Gastrocnemius medialis (tissue), 4 donors: ENCODE data around the gene CXCL12.

Source experiments
- CTCF ChIP-seq, 5 experiments: fragments of 450-650 bp in 3 of 5; fragments of 200-600 bp in 2 of 5; sonication (generic) in 2 of 5; IDR thresholded peaks in 4 of 5; conservative IDR thresholded peaks in 1 of 5; 1 replicate in 4 of 5; 2 replicates in 1 of 5; pipeline ENCODE4 v1.5.1; 2016 to 2019; ENCODE audit warnings: antibody characterized with exemption in 5 of 5, mild to moderate bottlenecking in 3 of 5, moderate library complexity in 3 of 5
- POLR2A ChIP-seq, 2 donors: fragments of 450-650 bp; IDR thresholded peaks; one replicate each; pipeline ENCODE4 v1.6.1; 2017; ENCODE audit warnings: antibody characterized with exemption in 2 of 2, mild to moderate bottlenecking in 2 of 2, moderate library complexity in 2 of 2

- TF ChIP-seq CTCF (IDR thresholded peaks at IDR 0.05 in 4 of 5, conservative IDR thresholded peaks at IDR 0.05 in 1 of 5) (no peak), POLR2A (IDR thresholded peaks at IDR 0.05) (no peak)
Observed at GRCh38 chr10:44333511-44333910, 51.4 kb downstream of the CXCL12 start.
